Peyer's patch (tissue), 4 donors: ENCODE data around the gene PPFIA3. TPM values are rescaled to one million over a fixed set of nuclear protein-coding genes. Genes with fewer than 3 reads are reported as not detected.

Experiments used
- DNase-seq, 3 donors: peaks; one replicate each; pipeline ENCODE4 v3.0.0-alpha.2; 2017 to 2019
- H3K27ac ChIP-seq, 4 donors: fragments of 200-600 bp; sonication (generic); one replicate each; pipeline ENCODE4 v1.5.1; 2016 to 2019
- H3K27me3 ChIP-seq, 2 donors: fragments of 200-600 bp; sonication (generic); one replicate each; pipeline ENCODE4 v1.5.1; 2019
- H3K36me3 ChIP-seq, 3 donors: fragments of 200-600 bp; sonication (generic); one replicate each; pipeline ENCODE4 v1.5.1; 2016 to 2019
- H3K4me1 ChIP-seq, 4 donors: fragments of 200-600 bp; sonication (generic); one replicate each; pipeline ENCODE4 v1.5.1; 2016 to 2019
- H3K4me3 ChIP-seq, 4 donors: fragments of 200-600 bp; sonication (generic); 1 replicate in 3 of 4; 2 replicates in 1 of 4; pipeline ENCODE4 v1.5.1; 2016 to 2019; ENCODE audit warnings: mild to moderate bottlenecking in 1 of 4
- H3K9me3 ChIP-seq, 4 donors: fragments of 200-600 bp; sonication (generic); one replicate each; pipeline ENCODE4 v1.5.1; 2016 to 2019; ENCODE audit warnings: mild to moderate bottlenecking in 1 of 4
- POLR2A ChIP-seq, 2 donors: fragments of 450-650 bp; IDR thresholded peaks; one replicate each; pipeline ENCODE4 v1.5.1; 2017; ENCODE audit warnings: antibody characterized with exemption in 2 of 2, mild to moderate bottlenecking in 2 of 2, moderate library complexity in 2 of 2
- total RNA-seq, 4 donors: library from RNA; depleted of rRNA; stranded (reverse); fragments of >200 nt; gene quantifications; one replicate each; pipeline ENCODE4 v1.1.0, GENCODE V29; 2016
- TF ChIP-seq, protein P1 (sequence below), 6 experiments: fragments of 450-650 bp in 4 of 6; fragments of 200-600 bp in 2 of 6; sonication (generic) in 1 of 6; IDR thresholded peaks; one replicate each; pipeline ENCODE4 v1.5.1; 2017 to 2019; ENCODE audit warnings: antibody characterized with exemption in 6 of 6, mild to moderate bottlenecking in 3 of 6, moderate library complexity in 1 of 6

PPFIA3 gene
- total RNA-seq, 4 donors from 2014 or later = 12.7 to 24.8 (median 16.4) TPM

DNA sequence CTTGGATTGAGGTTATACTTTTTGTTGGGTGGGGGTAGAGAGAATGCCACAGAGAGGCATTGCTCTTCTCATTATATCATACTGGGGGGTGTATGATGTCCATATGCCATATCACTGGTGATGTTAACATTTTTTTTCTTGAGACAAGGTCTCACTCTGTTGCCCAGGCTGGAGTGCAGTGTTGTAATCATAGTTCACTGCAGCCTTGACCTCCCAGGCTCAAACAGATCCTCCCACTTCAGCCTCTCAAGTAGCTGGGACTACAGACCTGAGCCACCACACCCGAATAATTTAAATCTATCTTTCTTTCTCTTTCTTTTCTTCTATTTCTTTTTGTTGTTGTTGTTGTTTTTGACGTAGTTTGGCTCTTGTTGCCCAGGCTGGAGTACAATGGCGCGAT lies 39.0 kb upstream of the PPFIA3 start:
- DNase-seq = no peak
- H3K36me3 ChIP-seq = no peaks in the 10 kb centered on the region
- no peak overlapping the region for H3K4me3 ChIP-seq
- no peaks in the 10 kb centered on the region for H3K27me3 ChIP-seq
- no peaks in the 10 kb centered on the region for H3K9me3 ChIP-seq
- H3K4me1 ChIP-seq = peaks cover 0 to 5% (median 0%) of the 10 kb centered on the region in 4 donors
- TF ChIP-seq POLR2A (IDR thresholded peaks at IDR 0.05) = no peak
- TF ChIP-seq, protein P1, sequence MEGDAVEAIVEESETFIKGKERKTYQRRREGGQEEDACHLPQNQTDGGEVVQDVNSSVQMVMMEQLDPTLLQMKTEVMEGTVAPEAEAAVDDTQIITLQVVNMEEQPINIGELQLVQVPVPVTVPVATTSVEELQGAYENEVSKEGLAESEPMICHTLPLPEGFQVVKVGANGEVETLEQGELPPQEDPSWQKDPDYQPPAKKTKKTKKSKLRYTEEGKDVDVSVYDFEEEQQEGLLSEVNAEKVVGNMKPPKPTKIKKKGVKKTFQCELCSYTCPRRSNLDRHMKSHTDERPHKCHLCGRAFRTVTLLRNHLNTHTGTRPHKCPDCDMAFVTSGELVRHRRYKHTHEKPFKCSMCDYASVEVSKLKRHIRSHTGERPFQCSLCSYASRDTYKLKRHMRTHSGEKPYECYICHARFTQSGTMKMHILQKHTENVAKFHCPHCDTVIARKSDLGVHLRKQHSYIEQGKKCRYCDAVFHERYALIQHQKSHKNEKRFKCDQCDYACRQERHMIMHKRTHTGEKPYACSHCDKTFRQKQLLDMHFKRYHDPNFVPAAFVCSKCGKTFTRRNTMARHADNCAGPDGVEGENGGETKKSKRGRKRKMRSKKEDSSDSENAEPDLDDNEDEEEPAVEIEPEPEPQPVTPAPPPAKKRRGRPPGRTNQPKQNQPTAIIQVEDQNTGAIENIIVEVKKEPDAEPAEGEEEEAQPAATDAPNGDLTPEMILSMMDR (IDR thresholded peaks at IDR 0.05) = no peak
- H3K27ac ChIP-seq = no peak overlapping the region

DNA sequence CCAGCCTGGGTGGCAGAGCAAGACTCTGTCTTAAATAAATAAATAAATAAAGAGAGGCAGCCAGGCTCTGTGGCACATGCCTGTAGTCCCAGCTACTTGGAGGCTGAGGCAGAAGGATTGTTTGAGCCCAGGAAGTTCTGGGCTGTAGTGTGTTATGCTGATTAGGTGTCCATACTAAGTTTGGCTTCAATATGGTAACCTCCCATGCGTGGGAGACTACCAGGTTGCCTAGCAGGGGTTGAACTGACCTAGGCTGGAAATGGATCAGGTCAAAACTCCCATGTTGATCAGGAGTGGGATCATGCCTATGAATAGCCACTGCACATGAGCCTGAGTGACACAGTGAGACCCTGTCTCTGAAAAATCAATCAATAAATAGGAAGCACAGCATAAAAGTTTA lies 38.1 kb upstream of the PPFIA3 start:
- Histone ChIP-seq H3K27me3 (no peaks in the 10 kb centered on the region), H3K36me3 (no peaks in the 10 kb centered on the region), H3K27ac (no peak overlapping the region), H3K4me3 (no peak overlapping the region), H3K4me1 (peaks cover 0 to 9% (median 1%) of the 10 kb centered on the region in 4 donors), H3K9me3 (no peaks in the 10 kb centered on the region)
- DNase-seq = no peak
- TF ChIP-seq POLR2A (IDR thresholded peaks at IDR 0.05) = no peak
- TF ChIP-seq, protein P1 (IDR thresholded peaks at IDR 0.05) = no peak

DNA sequence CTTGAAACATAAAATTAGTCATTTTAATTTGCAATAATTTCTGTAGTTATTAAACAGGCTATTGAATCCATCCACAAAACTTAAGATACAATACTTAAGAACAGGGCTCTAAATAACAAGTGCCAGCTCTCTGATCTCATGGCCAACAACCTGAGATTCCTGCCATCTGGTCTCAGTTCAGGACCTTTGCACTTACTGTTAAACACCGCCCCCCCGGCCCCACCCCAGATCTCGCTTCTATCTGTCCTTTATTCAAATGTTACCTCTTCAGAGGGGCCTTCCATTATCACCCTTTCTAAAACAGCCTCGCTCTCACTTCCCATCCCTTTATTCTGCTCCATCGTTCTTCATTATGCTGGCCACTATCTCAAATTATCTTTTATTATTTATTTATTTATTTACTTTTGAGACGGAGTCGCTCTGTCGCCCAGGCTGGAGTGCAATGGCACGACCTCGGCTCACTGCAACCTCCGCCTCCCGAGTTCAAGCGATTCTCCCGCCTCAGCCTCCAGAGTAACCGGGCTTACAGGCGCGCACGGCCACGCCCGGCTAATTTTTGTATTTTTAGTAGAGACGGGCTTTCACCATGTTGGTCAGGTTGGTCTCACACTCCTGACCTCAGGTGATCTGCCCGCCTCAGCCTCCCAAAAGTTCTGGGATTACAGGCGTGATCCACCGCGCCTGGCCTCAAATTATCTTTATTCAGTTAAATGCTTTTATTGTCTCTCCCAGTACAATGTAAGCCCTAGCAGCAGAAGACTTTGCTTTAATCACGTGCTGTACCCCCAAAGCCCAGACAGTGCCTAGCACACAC lies 34.9 kb upstream of the PPFIA3 start:
- peaks cover 0 to 5% (median 0%) of the 10 kb centered on the region in 3 donors for H3K36me3 ChIP-seq
- H3K4me3 ChIP-seq = peak overlapping the region; percentile 82 to 96 (median 91)
- TF ChIP-seq, protein P1 (IDR thresholded peaks at IDR 0.05) = no peak
- no peak for TF ChIP-seq POLR2A (IDR thresholded peaks at IDR 0.05)
- peak in 1 of 3 donors; percentile 59 for DNase-seq
- H3K27me3 ChIP-seq = no peaks in the 10 kb centered on the region
- no peaks in the 10 kb centered on the region for H3K9me3 ChIP-seq
- peaks cover 0 to 29% (median 5%) of the 10 kb centered on the region in 4 donors for H3K4me1 ChIP-seq
- H3K27ac ChIP-seq = peak overlapping the region; percentile 82 to 94 (median 90)

DNA sequence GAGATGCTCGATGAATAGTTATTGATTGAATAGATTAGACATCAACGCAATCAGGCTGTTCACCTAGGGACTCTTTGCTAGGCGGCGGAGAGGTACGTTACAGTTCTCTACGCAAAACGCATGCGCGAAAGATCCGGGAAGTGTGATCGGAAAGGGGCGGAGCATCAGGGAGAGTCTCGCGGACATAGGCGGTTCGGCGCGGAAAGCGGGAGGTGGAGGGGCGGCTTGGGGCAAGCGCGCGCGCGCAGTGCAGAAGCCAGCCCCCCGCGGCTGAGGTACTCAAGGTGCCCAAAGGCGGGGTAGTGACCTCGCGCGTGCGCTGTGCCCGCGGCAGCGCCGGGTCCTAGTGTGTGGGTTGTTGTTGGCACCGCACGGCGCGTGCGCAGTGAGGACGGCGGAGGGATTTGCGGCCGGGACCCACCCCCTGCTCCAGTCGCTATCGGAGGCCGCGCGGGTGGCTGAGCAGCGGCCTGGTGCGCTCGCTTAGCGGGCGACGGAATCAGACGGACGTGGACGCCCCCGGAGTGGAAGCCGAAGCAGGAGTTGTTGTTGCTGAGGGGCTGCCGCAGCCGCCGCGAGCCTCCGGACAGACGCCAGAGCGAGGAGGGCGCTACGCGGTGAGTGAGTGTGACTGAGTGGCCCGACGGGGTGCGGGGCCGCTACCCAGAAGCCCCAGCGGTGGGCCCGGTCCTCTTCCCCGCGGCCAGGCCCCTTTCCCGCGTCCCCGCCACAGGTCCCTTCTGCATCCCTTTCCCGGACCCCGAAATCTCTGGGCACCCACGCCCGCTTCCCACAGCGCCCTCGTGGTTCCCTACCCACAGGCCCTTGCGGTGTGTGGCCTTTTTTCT lies 34.1 kb upstream of the PPFIA3 start, which contains the start of gene SNRNP70:
Gene SNRNP70 (plus strand): TSS at position 432 of the 848 bp plus-strand sequence. CDS start 964 bp downstream, outside the sequence.
- Histone ChIP-seq H3K4me3 (peak within 1 kb of the TSS; percentile 82 to 96 (median 91)), H3K36me3 (peaks cover 0 to 11% (median 0%) of the 10 kb centered on the region in 3 donors), H3K27me3 (no peaks in the 10 kb centered on the region), H3K9me3 (no peaks in the 10 kb centered on the region), H3K27ac (peak within 1 kb of the TSS; percentile 82 to 94 (median 90)), H3K4me1 (peaks cover 0 to 29% (median 5%) of the 10 kb centered on the region in 4 donors)
- peak; percentile 79 to 88 for TF ChIP-seq POLR2A (IDR thresholded peaks at IDR 0.05)
- TF ChIP-seq, protein P1 (IDR thresholded peaks at IDR 0.05) = peak in 1 of 6 experiments; percentile 3
- peak; percentile 97 to 100 (median 99) for DNase-seq

DNA sequence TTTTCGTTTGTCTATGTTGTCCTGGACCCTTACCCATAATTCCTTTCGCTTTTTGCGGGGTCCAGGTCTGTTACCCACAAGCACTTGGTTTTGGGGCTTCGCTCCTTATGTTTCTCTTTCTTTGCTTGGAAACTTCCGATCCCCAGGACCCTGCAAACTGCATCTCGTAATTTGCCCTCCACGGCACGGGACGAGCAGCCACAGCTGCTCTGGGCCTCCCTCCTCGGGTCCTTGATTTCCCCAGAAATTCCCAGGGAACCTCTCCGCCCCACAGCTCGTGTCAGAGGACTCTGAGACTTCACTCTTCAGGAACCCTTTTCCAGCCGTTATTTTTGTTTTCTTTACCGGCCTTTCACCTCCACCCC lies 33.5 kb upstream of the PPFIA3 start:
- TF ChIP-seq POLR2A (IDR thresholded peaks at IDR 0.05) = no peak
- TF ChIP-seq, protein P1 (IDR thresholded peaks at IDR 0.05) = no peak

More for the DNA sequence above, 33.5 kb upstream of the PPFIA3 start:
- no peak for DNase-seq
- H3K4me3 ChIP-seq = peak overlapping the region; percentile 82 to 96 (median 91)
- peak overlapping the region in 3 of 4 donors; percentile 82 to 94 (median 88) for H3K27ac ChIP-seq
- no peaks in the 10 kb centered on the region for H3K9me3 ChIP-seq
- H3K36me3 ChIP-seq = peaks cover 0 to 17% (median 0%) of the 10 kb centered on the region in 3 donors
- H3K4me1 ChIP-seq = peaks cover 0 to 29% (median 5%) of the 10 kb centered on the region in 4 donors
- no peaks in the 10 kb centered on the region for H3K27me3 ChIP-seq
